ENCODE data around the gene SPDYE17. TPM values are rescaled to one million over a fixed set of nuclear protein-coding genes. Genes with fewer than 3 reads are reported as not detected.
"Not testable (repeated sequence)": the region's sequence is repeated elsewhere in the genome, so short reads cannot be mapped to it uniquely, and the experiment has no call there.

Gene SPDYE17, protein sequence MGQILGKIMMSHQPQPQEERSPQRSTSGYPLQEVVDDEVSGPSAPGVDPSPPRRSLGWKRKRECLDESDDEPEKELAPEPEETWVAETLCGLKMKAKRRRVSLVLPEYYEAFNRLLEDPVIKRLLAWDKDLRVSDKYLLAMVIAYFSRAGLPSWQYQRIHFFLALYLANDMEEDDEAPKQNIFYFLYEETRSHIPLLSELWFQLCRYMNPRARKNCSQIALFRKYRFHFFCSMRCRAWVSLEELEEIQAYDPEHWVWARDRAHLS
- total RNA-seq: not detected

DNA sequence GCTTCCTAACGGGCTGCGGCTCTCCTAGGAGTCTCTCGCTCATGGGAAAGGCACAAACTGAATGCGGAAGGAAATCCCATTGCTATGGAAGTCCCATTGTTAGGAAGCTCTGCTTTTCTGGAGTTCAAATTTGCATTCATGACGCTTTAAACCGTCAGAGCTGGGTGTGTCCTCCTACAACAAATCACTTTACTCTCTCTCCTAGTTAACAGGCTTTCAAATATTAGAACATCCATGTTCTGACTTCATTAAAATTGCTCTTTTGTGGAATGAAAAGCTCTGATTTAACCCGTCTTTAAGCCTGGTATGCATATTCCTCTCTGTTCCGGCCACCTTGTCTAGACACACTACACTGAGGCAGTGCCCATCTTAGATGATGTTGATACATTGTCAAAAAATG, at the start of gene SPDYE17:
TSS of gene SPDYE17 (minus strand) at position 101 of the 400 bp plus-strand sequence. CDS start 1,791 bp downstream, outside the sequence.
- H3K27ac Mint-ChIP-seq; DNase-seq (ENCODE audit: low spot score in 2 of 2); H3K9me3 Mint-ChIP-seq; H3K36me3 Mint-ChIP-seq; ATAC-seq: not testable (repeated sequence)

DNA sequence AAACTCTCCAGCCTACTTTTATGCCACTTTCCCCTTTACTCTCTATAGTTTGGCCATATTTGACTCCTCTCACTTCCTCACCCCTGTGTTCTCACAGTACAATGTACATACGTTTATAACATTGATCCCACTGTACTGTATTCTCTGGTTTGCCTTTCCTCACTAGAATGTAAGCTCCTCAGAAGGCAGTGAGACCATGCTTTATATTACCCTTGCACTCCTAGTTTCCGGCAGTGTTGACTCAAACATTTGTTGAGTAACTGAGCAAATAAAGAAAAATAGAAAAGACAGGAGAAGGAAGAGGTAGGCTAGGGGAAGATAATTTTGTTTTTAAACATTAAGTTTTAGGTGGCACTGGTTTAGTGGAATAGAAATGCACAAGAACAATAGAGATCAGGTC, 48.1 kb upstream of the SPDYE17 start:
- not testable (repeated sequence) for H3K36me3 Mint-ChIP-seq; H3K27ac Mint-ChIP-seq; H3K9me3 Mint-ChIP-seq; DNase-seq (ENCODE audit: low spot score in 2 of 2); ATAC-seq

DNA sequence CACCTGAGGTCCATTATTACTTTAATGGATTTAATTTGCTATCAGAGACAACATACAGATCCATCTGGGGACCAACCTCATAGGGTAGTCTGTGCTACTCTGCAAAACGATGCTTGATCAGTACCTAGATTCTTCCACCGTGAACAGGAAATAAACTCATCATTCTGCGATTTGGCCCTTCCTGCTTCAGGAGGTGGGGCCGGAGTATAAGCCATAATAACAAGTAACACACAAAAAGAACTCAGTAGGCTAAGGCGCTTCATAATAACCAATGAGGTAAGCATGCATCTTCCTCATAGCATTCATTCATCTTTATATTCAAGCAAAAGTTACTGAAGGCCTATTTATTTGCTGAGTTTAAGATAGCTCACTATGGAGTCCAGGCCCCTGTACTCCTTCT, 47.5 kb upstream of the SPDYE17 start:
- not testable (repeated sequence) for DNase-seq (ENCODE audit: low spot score in 2 of 2); H3K27ac Mint-ChIP-seq; H3K36me3 Mint-ChIP-seq; ATAC-seq; H3K9me3 Mint-ChIP-seq

DNA sequence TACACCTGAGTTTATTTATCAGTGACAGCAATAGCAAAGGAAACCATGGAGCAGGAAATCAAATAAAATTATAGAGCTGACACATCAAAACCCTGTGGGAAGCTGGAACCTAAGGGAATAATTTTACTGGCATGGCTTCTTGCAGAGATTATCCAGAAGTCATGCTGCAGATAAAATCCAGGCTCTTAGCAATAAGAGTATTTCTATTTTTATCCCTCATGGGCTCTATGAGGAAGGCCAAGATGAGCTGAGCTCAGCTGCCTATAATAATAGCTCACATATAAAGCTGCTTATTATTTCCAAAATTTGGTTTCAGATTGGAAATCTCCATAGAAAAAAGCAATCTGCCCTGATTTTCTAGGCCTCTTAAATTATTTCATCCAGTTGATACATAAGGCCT, 47.0 kb upstream of the SPDYE17 start:
- not testable (repeated sequence) for H3K9me3 Mint-ChIP-seq; H3K27ac Mint-ChIP-seq; ATAC-seq; DNase-seq (ENCODE audit: low spot score in 2 of 2)
- H3K36me3 Mint-ChIP-seq: peaks cover 9 to 12% of the 10 kb centered on the region in 2 donors

DNA sequence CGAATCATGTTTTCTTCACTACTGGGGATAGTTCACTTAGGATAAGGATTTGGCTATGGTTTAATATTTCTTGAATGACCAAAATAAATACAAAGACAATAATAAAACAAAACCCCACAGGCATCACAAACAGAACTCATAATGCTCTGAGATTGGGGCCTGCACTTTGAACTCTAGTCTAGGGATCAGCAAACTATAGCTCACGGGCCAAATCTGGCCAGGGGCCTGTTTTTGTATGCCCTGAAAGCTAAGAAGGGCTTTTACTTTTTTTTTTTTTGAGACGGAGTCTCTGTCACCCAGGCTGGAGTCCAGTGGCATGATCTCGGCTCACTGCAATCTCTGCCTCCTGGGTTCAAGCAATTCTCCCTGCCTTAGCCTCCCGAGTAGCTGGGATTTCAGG, 44.9 kb upstream of the SPDYE17 start:
- not testable (repeated sequence) for H3K27ac Mint-ChIP-seq; H3K9me3 Mint-ChIP-seq; ATAC-seq; DNase-seq (ENCODE audit: low spot score in 2 of 2)
- peaks cover 10 to 14% of the 10 kb centered on the region in 2 donors for H3K36me3 Mint-ChIP-seq

DNA sequence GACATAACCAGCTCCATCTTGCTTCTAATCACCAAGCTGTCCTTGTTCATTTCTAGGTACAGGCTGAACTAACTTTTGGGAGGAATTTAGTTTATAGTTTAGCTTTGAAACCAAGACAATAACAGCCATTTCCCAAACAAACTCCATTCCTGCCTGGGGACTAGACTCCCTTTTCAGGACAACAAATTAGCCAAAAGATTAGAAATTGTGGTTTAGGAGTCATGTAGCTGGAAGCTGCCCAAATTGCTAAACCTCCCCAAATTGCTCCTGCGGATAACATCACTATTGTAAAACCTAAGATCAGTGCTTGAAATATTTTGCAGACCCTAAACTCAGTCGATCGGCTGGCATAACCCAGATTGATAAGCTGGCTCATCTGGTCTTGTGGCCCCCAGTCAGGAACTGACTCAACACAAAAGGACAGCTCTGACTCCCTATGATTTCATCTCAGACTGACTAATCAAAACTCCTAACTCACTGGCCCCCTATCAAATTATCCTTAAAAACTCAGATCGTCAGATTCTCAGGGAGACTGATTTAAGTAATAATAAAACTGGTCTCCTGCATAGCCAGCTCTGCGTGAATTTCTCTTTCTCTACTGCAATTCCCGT, 42.7 kb upstream of the SPDYE17 start:
- ATAC-seq; DNase-seq (ENCODE audit: low spot score in 2 of 2): not testable (repeated sequence)

DNA sequence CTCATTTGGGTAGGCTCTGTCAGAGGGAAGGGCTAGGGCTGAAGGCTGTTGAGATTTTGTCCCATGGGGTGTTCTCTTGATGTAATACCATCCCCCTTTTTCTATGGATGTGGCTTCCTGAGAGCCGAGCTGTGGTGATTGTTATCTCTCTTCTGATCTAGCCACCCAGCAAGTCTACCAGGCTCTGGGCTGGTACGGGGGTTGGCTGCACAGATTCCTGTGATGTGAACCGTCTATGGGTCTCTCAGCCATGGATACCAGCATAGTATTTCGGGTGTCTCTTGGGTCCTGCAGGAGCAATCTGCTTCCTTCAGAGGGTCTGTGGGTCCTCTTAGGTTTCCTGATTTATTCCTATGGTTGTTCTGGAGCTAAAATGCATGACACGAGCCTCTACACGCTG, 38.9 kb upstream of the SPDYE17 start:
- not testable (repeated sequence) for DNase-seq (ENCODE audit: low spot score in 2 of 2); H3K27ac Mint-ChIP-seq; ATAC-seq
- peaks cover 10 to 32% of the 10 kb centered on the region in 2 donors for H3K36me3 Mint-ChIP-seq
- peaks cover 7 to 14% of the 10 kb centered on the region in 2 donors for H3K9me3 Mint-ChIP-seq

More for the DNA sequence above, 42.7 kb upstream of the SPDYE17 start:
- peaks cover 10 to 30% of the 10 kb centered on the region in 2 donors for H3K36me3 Mint-ChIP-seq
- H3K27ac Mint-ChIP-seq: not testable (repeated sequence)
- peaks cover 0 to 14% of the 10 kb centered on the region in 2 donors for H3K9me3 Mint-ChIP-seq

DNA sequence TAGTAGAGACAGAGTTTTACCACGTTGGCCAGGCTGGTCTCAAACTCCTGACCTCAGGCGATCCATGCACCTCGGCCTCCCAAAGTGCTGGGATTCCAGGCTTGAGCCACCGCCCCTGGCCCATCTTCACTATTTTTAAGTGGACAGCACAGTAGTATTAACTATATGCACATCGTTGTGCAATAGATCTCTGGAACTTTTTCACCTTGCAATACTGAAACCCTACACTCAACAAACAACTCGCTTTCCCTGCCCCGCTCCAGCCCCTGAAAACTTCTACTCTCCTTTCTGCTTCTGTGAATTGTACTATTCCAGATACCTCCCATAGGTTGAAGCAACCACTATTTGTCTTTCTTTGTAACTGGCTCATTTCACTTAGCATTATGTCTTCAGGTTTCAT, 33.7 kb upstream of the SPDYE17 start:
- ATAC-seq; H3K27ac Mint-ChIP-seq; H3K9me3 Mint-ChIP-seq; DNase-seq (ENCODE audit: low spot score in 2 of 2): not testable (repeated sequence)
- H3K36me3 Mint-ChIP-seq: peaks cover 0 to 12% of the 10 kb centered on the region in 2 donors

DNA sequence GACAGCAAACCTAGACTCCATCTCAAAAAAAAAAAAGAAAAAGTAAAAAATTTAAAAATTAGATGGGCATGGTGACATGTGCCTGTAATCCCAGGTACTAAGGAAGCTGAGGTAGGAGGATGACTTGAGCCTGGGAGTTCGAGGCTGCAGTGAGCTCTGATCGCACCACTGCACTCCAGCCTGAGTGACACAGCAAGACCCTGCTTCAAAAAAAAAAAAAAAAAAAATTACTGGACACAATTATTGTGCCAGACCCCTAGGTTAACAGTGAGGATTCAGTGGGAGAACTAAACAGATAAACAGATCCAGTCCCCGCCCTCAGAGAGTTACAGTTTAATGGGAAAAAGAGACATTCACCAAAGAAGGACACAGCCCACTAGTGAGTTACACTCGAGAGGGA, 31.6 kb upstream of the SPDYE17 start:
- peak overlapping the region in 1 of 2 donors; percentile 50 for H3K27ac Mint-ChIP-seq
- not testable (repeated sequence) for H3K36me3 Mint-ChIP-seq; H3K9me3 Mint-ChIP-seq; DNase-seq (ENCODE audit: low spot score in 2 of 2); ATAC-seq

DNA sequence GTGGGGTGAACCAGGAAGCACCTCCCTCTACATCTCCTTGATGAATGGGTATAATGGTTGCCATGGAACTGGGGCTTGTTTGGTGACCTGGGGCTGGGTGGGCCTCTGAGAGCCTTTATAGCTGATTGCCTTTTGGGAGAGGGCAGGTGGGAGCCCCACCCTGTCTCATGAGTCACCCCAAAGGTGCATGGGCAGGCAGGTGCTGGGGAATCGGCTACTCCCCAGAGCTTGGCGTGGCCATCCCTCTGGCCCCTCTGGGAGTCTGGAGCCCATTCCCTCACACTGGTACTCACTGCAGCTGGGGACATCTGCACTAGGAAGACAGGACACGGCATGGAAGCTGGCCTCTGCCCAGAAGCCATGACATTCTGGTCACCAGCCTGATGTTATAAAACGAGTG, 30.4 kb upstream of the SPDYE17 start, which contains the start of gene SPDYE18:
TSS of gene SPDYE18 (minus strand) at position 2 of the 400 bp plus-strand sequence. CDS start 2,046 bp downstream, outside the sequence.
- not testable (repeated sequence) for ATAC-seq; DNase-seq (ENCODE audit: low spot score in 2 of 2)

DNA sequence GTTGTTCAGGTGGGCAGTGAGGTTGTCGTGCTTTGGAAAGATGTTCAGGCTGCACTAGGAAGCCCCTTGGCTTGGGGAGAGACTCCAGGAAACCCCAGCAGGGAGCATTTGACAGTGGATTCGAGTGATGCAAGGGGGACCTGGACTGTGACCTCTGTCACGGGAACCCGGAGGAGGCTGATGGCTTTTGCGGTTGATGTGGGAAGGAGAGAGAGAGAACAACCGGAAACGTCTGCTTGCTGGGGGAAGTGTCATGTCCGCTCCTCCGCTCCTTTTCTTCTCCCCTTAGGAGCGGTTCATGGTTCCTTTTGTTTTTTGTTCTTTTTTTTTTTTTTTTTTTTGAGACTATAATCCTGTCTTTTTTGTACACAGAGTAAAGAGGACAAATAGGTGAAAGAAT, 5.8 kb downstream of the SPDYE17 start:
- H3K27ac Mint-ChIP-seq; H3K36me3 Mint-ChIP-seq; H3K9me3 Mint-ChIP-seq; DNase-seq (ENCODE audit: low spot score in 2 of 2); ATAC-seq: not testable (repeated sequence)

More for the DNA sequence above, 30.4 kb upstream of the SPDYE17 start, which contains the start of gene SPDYE18:
- not testable (repeated sequence) for H3K9me3 Mint-ChIP-seq, H3K36me3 Mint-ChIP-seq, H3K27ac Mint-ChIP-seq

DNA sequence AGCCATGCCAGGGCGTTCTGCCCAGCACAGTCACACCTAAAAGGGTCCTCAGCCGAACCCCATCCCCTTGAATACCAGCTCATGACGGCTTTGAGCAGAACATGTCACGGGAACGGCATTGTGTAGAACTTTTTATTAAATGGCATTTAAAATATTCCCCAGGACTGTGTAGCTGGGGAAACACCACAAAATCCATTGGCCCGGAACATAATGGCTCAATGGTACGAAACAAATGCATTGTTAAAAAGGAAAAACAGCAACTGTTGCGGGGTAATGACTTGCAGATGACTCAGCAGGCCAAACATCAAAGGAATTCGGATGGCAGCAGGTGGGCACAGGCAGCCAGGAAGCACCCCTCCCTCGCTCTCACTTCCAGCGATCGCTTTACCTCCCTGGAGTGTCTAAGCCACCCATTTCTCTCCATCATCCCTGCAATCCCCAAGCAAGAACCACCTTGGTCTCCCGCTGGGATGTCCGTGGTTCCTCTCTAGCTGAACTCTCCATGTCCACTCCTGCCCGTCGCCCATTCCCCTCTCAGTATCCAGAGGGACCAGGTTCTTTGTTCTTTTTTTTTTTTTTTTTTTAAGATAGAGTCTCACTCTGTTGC, 22.0 kb downstream of the SPDYE17 start:
- not testable (repeated sequence) for H3K9me3 Mint-ChIP-seq; ATAC-seq; H3K27ac Mint-ChIP-seq; DNase-seq (ENCODE audit: low spot score in 2 of 2); H3K36me3 Mint-ChIP-seq

DNA sequence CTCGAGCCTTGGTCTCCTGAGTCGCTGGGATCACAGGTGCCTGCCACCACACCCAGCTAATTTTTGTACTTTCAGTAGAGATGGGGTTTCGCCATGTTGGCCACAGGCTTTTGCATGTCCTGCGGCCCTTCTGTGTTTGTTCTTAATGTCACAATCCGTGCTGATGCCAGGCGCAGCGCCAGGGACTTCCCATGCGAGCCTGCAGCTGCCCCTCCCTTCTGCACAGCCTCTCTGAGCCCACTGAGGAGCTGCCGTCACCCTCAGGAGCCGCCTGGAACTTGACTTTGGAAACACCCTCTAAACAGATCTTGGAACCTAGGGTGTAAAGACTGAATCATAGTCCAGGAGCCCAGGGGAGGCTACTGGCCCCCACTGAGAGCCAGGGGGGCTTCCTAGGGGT, 24.2 kb downstream of the SPDYE17 start:
- not testable (repeated sequence) for ATAC-seq; DNase-seq (ENCODE audit: low spot score in 2 of 2); H3K9me3 Mint-ChIP-seq; H3K36me3 Mint-ChIP-seq; H3K27ac Mint-ChIP-seq

DNA sequence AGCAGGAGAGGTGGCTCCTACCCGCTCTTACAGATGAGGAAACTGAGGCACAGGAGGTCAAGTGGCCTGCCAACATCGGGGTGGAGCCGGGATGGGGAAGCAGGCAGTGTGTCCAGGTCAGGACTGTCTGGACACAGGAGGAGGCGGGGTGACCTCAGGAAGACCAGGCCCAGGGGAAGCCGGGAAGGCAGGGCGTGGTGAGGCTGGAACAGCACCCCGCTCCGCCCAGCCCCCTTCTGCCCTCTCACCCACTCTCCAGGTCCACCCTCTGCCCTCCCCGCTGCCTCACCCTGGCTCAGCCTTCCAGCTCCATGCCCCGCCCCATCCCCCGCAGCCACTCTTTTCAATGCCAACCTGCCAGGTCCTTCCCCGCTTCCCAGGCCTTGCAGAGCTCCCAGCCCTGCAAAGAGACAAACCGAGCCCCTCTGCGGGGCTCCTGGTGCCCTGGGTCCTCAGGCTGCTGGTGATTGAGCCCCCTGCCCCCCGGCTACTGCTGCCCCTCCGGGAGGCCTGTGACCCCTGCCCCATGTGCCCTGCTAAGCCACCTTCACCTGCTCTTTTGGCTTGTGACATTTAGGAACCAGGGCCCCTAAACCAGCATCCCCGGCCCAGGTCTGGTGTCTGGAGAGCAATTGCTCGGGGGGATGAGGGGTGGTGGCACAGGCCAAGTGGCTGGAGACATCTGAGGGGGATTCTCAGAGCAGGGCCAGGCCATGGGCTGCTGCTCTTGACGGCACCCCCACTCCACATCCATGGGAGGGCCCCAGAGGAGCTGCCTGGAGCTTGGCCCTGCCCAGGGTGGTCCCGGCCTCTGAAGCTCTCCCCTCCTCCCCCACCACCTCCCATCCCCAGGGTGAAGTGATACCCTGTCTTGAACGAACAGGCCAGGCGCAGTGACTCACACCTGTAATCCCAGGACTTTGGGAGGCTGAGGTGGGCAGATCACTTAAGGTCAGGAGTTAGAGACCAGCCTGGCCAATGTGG, 25.7 kb downstream of the SPDYE17 start:
- not testable (repeated sequence) for ATAC-seq; DNase-seq (ENCODE audit: low spot score in 2 of 2); H3K36me3 Mint-ChIP-seq; H3K9me3 Mint-ChIP-seq; H3K27ac Mint-ChIP-seq

DNA sequence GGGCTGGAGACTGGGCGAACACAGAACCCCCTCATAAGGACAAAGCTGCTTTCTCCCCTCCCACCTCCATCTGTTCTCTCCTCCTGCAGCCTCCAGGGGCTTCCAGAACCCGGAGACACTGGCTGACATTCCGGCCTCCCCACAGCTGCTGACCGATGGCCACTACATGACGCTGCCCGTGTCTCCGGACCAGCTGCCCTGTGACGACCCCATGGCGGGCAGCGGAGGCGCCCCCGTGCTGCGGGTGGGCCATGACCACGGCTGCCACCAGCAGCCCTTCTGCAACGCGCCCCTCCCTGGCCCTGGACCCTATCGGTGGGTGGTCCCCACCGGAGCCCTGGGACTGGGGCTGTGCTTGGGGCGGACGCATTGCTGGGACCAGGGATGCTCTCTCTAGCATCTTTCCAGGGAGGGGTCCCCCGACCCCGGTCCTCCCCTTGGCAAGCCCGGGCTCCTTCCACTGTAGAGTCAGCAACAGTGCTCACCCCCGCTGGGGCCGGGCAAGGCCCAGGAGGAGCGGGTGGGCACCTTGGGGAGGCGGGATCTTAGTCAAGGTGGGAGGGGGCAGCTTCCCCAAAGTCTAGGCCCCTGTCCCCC, 26.6 kb downstream of the SPDYE17 start:
- H3K9me3 Mint-ChIP-seq; DNase-seq (ENCODE audit: low spot score in 2 of 2); H3K27ac Mint-ChIP-seq; ATAC-seq; H3K36me3 Mint-ChIP-seq: not testable (repeated sequence)

DNA sequence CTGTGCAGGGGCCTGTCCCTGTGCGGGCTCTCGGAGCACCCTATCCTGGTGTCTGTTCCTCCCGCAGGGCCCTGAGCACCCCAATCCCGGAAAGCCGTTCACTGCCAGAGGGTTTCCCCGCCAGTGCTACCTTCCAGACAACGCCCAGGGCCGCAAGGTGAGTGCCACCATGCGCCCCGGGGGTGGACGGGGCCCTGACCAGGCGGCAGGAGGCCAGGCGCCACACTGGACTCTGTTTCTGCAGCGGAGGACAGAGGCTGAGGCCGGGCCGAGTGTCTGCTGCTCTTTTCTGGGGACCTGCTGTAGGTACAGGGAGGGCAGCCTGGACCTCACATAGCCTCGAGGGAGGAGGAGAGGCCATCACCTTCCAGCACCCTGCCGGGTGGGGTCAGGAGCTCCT, 28.0 kb downstream of the SPDYE17 start:
- not testable (repeated sequence) for ATAC-seq; DNase-seq (ENCODE audit: low spot score in 2 of 2); H3K27ac Mint-ChIP-seq; H3K9me3 Mint-ChIP-seq; H3K36me3 Mint-ChIP-seq

All from activated naive CD4-positive, alpha-beta T cell treated with anti-CD3 and anti-CD28 coated beads, Interleukin-2, amount 50 U/mL, for 72 hours (primary cell).